GM18907 (cell line): ENCODE measurements around the gene LHX4.

Source experiments
- ATAC-seq: cut with Tn5 transposase; IDR thresholded peaks from one replicate; pipeline ENCODE4 v1.9.1; 2021; ENCODE audit warnings: mild to moderate bottlenecking, moderate library complexity; ENCODE audit not compliant: unreplicated experiment

Gene LHX4

GRCh38 chr1:180294711-180295110 is 64.6 kb downstream of the LHX4 start:
- no peak for ATAC-seq

DNA sequence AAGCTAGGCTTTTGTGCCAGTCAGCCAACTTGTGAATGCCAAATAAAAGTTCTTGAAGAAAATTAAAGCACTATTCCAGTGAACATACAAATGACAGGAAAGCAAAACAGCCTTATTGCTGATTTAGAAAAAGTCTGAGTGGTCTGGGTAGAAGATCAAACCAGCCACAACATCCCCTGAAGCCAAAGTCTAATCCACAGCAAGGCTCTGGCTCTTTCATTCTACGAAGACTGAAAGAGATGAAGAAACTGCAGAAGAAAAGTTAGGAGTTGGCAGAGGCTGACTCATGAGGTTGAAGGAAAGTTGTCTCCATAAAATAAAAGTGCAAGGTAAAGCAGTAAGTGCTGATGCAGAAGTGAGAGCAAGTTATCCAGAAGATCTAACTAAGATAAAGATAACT is 65.9 kb downstream of the LHX4 start:
- no peak for ATAC-seq

GRCh38 chr1:180299479-180300221 is 69.6 kb downstream of the LHX4 start:
- ATAC-seq: no peak

DNA sequence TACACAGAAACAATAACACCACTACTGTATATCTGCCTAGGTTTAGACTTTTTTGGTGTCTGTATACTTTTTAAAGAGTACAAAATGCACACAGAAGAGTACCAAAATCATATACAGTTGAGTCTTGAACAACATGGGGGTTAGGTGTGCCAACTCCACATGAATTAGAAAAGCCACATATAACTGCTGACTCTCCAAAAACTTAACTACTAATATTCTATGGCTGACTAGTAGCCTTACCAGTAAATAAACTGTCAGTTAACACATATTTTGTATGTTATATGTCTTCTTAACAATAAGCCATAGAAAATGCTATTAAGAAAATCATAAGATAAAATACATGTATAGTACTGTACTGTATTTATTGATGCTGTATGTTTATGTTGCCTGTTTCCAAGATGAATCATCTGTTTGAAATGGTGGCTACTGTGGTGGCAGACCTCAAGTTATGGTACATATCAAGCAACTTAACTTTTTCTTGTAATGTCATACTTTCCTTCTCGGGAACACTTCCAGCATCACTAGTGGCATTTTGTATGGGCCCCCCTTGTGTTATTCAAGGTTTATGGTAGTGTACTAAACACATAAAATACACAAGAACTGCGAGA is 71.2 kb downstream of the LHX4 start:
- ATAC-seq: no peak

- no peak for ATAC-seq
Observed at GRCh38 chr1:180309338-180309737, 79.3 kb downstream of the LHX4 start.

- no peak for ATAC-seq
Observed at GRCh38 chr1:180310095-180310494, 80.0 kb downstream of the LHX4 start.

GRCh38 chr1:180311011-180311730 is 81.1 kb downstream of the LHX4 start:
- no peak for ATAC-seq

GRCh38 chr1:180312926-180313325 is 82.9 kb downstream of the LHX4 start:
- ATAC-seq: no peak

DNA sequence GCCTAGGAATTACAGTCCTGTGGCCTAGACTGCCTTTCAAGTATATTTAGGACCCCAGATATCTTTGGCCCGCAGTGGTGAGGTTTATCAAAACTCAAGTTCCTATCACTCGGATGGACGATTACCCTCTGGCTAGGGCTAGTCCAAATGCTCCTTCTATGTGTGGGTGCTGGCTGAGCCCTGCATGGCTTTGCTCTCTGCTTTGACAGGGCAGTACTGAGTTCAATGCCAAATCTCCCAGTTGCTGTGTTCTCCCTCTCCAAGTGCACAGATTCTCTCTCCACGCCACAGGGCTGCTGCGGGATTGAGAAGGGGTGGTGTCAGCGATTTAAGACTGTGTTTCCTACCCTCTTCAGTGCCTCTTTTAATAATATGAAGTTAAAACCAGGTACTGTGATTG is 97.0 kb downstream of the LHX4 start:
- no peak for ATAC-seq
